GM12891 (cell line): ENCODE results near the gene TEX2.
"Not testable (repeated sequence)": the region's sequence is repeated elsewhere in the genome, so short reads cannot be mapped to it uniquely, and the experiment has no call there.

Experiments used
- DNase-seq: peaks from one replicate; pipeline ENCODE4 v3.0.0; 2011; ENCODE audit warnings: low spot score; ENCODE audit not compliant: insufficient read length
- FAIRE-seq: peaks from 2 replicates; lab custom pipeline; 2011; peaks lifted over from hg19 to GRCh38; lab: Jason Lieb, UNC
- PAX5 ChIP-seq: IDR thresholded peaks from 2 replicates; pipeline ENCODE4 v1.6.1; 2011; ENCODE audit warnings: low read length, moderate library complexity, mild to moderate bottlenecking; ENCODE audit not compliant: insufficient read depth, severe bottlenecking
- POLR2A ChIP-seq: IDR thresholded peaks from 2 replicates; pipeline ENCODE4 v1.6.1; 2011; ENCODE audit warnings: low read depth, low read length, control low read depth
- POLR2AphosphoS5 ChIP-seq: IDR thresholded peaks from 2 replicates; pipeline ENCODE4 v1.6.1; 2011; ENCODE audit warnings: low read depth, low read length, control low read depth
- POU2F2 ChIP-seq: IDR thresholded peaks from 2 replicates; pipeline ENCODE4 v1.6.1; 2011; ENCODE audit warnings: low read depth, mild to moderate bottlenecking, control low read depth, low read length, moderate library complexity
- SPI1 ChIP-seq: IDR thresholded peaks from 2 replicates; pipeline ENCODE4 v1.6.1; 2011; ENCODE audit warnings: low read depth, low read length, control low read depth
- TAF1 ChIP-seq: IDR thresholded peaks from 2 replicates; pipeline ENCODE4 v1.6.1; 2011; ENCODE audit warnings: low read depth, low read length, control low read depth

TEX2 gene

GRCh38 chr17:64242633-64243032 lies 20.4 kb downstream of the TEX2 start:
- DNase-seq (no peak), FAIRE-seq (no peak)
- no peak for TF ChIP-seq POU2F2
- no peak for TF ChIP-seq TAF1
- no peak for TF ChIP-seq POLR2AphosphoS5
- no peak for TF ChIP-seq SPI1
- no peak for TF ChIP-seq PAX5
- TF ChIP-seq POLR2A, result no peak

- TF ChIP-seq SPI1 (no peak), POLR2AphosphoS5 (no peak), POLR2A (no peak), TAF1 (no peak), PAX5 (no peak), POU2F2 (no peak)
- FAIRE-seq, result no peak
- no peak for DNase-seq
Observed at GRCh38 chr17:64240741-64241347, 22.2 kb downstream of the TEX2 start.

- FAIRE-seq (no peak), DNase-seq (no peak)
- TF ChIP-seq POLR2AphosphoS5 (no peak), POLR2A (no peak), PAX5 (no peak), POU2F2 (no peak), SPI1 (no peak), TAF1 (no peak)
Observed at GRCh38 chr17:64240261-64240740, 22.8 kb downstream of the TEX2 start.

GRCh38 chr17:64238449-64238848 lies 24.6 kb downstream of the TEX2 start:
- not testable (repeated sequence) for DNase-seq, FAIRE-seq

GRCh38 chr17:64236827-64237403 lies 26.1 kb downstream of the TEX2 start:
- FAIRE-seq (no peak), DNase-seq (no peak)
- TF ChIP-seq TAF1 (no peak), PAX5 (no peak), POU2F2 (no peak), SPI1 (no peak), POLR2A (no peak), POLR2AphosphoS5 (no peak)

- no peak for DNase-seq
- TF ChIP-seq POU2F2 (no peak), POLR2AphosphoS5 (no peak), SPI1 (no peak), PAX5 (no peak), POLR2A (no peak), TAF1 (no peak)
- no peak for FAIRE-seq
Observed at GRCh38 chr17:64234961-64235360, 28.1 kb downstream of the TEX2 start.

GRCh38 chr17:64232466-64233262 lies 30.4 kb downstream of the TEX2 start:
- TF ChIP-seq PAX5 (no peak), POU2F2 (no peak), POLR2A (no peak), SPI1 (no peak), TAF1 (no peak), POLR2AphosphoS5 (no peak)
- DNase-seq (no peak), FAIRE-seq (no peak)

- no peak for DNase-seq
- TF ChIP-seq PAX5 (no peak), TAF1 (no peak), POU2F2 (no peak), SPI1 (no peak), POLR2AphosphoS5 (no peak), POLR2A (no peak)
- FAIRE-seq, result no peak
Observed at GRCh38 chr17:64231567-64232141, 31.4 kb downstream of the TEX2 start.

GRCh38 chr17:64230791-64231408 lies 32.2 kb downstream of the TEX2 start:
- DNase-seq (no peak), FAIRE-seq (no peak)
- TF ChIP-seq PAX5, result no peak
- TF ChIP-seq SPI1, result no peak
- no peak for TF ChIP-seq POU2F2
- TF ChIP-seq POLR2AphosphoS5, result no peak
- no peak for TF ChIP-seq POLR2A
- TF ChIP-seq TAF1, result no peak
